GF-D8 (cell line): ENCODE measurements around the gene SEMA5A.

ENCODE experiments used
- DNase-seq: peaks from one replicate; lab custom pipeline; 2025; lab: John Stamatoyannopoulos, UW

Gene SEMA5A

DNA sequence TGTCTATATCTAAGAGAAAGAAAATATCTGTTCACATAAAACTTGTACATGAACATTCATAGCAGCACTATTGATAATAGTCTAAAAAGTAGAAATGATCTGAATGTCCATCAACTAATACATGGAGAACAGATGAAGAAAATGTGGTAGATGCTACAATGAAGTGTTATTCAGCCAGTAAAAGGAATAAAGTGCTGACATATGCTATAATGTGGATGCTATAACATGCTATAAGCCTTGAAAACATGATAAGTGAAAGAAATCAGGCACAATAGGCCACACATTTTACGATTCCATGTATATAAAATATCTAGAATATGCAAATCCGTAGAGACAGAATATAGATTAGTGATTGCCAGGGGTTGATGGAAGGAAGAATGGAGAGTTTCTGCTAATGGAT, 146.8 kb downstream of the SEMA5A start:
- DNase-seq = no peak

DNA sequence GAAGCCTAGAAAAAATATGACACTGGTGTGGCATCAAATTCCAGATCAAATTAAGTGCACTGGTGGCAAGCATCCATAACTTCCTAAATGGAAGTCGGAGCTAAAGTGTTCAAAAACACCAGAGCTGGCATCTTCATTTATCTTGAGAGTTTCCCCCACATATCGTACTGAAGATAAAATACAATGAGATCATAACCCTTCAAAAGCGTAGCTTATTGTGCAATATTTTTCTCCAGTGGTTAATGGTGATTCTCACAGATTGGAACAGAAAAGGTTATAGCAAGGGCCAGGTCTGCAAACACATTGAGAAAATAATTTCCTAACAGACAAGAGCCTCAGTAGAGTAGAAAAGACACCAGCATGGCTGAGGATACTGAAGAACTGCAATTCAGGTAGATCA, 147.6 kb downstream of the SEMA5A start:
- DNase-seq = no peak

DNA sequence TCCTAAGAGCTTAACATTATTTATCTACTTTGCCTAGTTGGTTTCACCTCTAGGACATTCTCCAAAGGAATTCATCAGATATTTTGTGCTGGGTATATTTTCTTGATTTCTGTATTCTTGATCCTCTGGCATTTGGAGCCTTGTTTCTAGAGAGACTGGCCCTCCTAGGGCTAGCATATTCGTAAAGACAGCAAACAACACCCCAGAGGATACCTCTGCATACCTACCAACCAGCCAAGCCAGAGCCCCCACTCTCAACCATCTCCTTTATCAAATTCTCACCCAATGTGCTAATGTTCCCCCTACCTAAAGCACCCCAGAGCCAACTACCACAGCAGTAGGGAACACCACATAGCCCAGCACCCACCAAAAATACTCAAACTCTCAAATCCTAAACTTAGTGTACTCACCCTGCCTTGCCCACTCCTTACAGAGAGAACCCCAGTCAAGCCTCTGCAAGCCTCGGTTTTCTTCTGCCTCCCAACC, 149.5 kb downstream of the SEMA5A start:
- no peak for DNase-seq

DNA sequence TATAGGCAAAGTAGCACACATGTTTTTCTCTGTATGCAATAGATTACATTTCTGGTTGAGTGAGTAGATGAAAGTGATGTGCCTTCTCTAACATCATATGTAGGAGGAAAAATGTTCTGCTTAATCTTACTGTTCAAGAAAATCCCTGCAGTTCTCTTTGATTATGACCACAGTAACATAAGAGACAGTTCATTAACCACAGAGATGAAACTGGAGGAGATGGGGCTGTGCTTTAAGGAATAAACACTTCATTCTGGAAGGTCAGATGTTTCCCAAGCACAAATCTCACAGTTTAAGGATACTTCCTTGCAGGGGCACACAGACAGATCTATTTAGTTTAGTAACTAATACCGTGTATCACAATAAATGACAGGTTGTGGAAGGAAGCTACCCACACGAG, 150.2 kb downstream of the SEMA5A start:
- no peak for DNase-seq

DNA sequence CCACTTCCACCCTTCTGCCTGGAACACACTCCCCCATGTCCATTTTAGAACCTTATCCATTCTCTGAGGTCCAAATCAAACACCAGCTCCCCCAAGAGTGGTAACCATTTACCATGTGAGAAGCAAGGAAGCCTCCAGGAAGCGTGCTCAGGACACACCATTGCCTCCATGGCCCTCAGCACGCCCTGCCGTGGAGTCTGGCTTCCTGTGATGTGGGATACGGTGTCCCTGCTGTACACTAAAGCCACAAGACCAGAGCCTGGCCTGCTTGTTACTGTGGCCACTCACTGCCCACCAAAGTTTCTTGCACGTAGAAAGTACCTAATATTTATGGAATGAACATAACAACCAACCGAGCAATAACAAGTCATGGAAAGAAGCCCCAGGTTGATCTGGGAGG, 151.7 kb downstream of the SEMA5A start:
- DNase-seq = no peak

DNA sequence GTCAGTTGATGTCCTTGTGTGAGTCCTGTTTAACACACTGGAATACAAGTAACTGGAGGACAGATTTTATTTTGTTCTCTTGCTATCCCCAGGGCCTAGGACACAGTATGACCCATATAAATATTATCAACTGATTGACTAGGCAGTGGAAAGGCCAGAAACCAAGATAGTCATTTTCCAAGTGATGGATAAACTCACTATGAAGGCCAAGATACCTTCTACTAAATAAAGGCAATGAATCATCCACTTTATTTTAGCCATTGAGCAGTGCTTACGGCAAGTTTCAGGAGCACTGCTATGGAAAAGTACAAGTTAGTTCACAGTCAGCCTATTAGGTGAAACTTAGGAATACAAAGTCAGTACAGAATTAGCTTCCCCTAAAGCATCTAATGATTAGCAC, 153.2 kb downstream of the SEMA5A start:
- no peak for DNase-seq

DNA sequence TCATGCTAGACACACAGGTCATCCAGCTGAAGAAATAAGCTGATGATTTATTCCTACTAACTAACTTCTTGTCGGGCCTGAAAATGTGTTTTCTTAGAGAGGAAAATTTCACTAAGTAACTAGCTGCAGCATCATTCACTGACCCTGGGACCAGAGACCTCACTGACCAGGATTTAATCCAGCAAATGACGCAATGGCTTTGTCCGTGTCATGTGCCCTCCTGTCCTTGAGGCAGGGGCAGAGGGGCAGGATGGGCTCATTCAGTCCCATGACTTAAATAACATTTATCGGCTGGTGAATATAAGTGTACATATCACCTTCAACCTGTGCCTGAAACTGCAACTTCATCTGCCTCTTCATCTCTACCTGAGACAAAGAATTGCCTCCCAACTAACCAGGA, 154.8 kb downstream of the SEMA5A start:
- DNase-seq = no peak

DNA sequence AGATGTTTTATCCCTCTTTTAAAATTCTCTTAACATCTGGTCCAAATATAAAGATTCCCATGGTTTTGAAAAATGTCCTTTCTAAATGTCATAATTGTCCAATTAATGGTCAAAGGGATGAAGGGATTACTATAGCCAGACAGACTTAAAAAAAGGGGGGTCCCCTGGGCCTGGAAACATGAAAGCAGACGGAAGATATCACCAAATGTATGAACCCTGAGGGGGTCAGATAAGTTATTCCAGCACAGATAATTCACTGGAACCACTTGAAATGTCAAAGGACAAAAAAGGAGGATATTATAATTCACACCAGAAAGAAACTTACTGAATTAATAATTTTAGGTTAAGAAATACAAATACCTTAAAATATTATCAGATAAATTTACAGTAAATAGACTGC, 155.8 kb downstream of the SEMA5A start:
- DNase-seq = no peak

DNA sequence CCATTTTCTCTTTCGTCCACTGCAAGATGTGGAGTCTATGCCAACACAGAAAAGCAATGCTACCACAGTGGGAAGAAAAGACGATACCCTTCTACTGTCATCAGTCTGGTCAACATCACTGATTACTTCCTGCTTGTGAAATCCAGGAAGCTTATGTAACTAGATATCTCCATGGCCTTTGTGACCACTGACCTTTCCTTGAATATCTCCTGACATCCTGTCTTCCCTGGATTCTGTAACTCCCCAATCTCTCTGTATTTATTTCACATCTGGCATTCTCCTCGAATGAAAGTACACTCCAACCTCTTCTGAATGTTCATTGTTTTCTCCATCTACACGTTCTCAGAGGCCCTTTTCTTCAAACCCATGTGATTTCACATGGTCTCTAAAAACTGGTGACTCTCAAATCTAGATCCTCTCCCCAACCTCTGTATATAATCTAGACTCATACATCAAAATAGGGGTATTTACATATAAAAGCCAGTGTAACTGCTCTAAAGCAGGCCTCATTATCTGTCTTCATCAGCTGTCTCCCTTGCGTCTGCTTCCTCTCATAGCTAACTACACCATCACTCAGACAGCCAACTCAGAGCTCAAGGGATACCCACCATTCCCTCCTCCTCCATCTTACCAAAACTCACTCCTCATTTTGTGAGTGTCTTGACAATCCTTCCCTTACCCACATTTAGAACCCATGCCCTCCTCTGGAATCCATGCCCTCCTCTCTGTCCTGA, 156.8 kb downstream of the SEMA5A start:
- no peak for DNase-seq

DNA sequence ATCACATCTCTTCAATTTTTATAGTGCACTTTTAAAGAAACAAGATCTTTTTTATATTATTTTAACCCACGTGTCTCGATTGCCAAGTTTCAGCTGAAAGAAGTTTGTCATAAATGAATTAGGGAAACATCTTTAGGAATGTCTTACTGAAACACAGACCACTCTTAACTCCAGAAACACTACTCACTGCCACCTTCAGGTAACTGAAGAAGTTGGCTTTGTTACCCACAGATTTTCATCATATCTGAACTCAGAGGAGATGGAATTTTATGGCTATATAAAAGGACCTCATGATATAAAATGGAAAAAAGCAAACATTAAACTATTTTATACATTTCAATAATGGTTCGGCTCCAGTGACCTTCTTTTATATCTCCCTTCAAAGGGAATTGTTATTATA, 158.0 kb downstream of the SEMA5A start:
- DNase-seq = no peak

DNA sequence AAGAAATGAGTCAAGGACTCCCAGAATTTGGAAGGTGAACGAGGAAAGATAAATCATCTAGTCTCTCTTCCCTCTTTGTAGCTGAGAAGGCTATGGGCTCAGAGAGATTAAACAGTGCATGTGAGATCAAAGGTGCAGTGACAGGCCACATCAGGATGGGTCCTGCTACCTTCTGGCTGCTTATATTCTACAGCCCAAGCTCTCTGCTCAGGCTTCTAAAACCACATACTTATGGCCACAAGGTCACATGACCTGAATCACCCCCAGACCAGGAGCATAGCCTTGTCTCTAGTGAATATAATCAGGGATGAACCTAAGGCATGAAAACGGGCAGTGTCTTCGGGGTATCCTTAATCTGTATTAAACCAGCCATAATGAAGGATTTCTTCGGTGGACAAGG, 158.9 kb downstream of the SEMA5A start:
- no peak for DNase-seq

DNA sequence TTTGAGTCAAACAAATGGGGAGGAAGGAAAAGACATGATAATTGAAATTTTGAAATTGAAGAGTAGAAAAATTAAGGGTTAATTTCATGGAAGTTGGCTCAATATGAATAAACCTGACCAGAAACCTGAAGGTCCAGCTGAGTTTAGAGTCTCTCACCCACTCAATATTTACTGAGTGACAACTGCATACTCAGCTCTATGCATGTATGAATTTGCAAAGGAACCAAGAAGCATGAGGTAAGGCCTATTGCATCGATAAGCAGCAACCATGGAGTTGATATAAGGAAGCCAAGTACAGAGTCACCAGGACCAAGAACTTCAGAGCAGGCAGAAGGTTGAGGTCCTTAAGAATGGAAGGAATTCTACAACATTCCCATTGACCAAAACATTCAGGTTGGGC, 163.4 kb downstream of the SEMA5A start:
- DNase-seq = no peak

DNA sequence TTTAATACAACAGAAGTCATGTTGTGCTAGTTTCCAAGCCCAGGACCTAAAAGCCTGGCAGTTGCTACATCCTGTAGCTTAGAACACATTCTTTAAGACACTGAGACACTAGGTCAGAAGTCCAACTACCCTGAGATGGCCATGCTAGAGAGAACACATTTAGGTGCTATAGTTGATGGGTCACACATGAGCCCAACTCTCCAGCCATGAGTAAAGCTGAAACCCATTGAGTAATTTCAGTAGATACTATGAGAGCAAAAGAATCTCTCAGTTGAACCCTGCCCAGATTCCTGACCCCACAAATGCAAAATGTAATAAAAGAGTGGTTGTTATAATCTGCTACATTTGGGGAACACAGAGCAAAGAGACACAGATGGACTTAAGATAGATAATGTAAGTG, 164.4 kb downstream of the SEMA5A start:
- no peak for DNase-seq

DNA sequence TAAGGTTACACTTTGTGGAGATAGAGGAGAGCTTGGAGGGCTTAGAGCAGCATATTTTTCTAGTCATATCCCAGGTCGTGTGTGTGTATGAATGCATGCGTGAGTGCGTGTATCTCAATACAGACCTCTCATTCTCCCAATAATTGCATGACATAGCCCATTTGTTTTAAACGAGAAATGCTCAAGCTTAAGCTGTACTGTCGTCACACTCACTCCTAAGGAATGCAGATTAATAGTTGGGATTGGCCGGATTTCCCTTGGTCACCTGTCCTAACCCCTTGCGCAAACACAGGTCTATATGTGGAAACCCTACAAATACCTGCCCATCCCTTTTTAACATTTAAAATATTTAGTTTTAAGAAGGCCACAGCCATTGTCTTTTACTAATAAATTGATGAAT, 165.8 kb downstream of the SEMA5A start:
- no peak for DNase-seq

DNA sequence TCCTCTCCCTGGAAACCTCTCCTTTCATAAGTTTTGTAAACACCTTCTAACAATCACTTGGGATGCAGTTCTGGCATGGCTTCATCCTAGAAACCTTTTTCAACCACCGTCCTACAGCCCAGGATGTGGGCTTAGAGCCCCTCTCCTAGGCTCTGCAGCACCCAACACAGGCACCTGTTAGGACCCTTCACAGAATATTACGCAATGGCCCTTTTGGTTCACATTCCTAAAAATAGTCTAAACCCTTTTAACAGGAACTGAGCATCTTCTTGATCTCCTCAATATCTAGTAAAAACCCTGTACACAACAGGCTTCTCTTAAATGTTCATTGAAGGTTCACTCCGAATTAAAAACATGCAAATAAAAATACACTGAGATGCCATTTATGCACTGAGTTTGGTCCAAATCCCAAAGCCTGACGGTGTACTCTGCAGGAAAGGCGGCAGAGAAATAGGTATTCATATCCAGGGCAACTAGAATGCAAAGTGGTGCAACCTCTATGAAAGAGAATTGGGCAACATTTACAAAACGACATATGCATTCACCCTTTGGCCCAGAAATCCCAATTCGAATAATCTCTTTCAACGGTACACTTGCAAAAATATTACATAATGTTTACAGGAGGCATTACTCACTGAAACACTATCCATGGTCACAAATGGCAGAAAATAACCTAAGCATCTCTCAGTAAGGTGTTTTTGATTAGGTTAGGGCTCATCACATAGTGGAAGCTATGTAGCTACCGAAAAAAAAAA, 169.3 kb downstream of the SEMA5A start:
- no peak for DNase-seq

DNA sequence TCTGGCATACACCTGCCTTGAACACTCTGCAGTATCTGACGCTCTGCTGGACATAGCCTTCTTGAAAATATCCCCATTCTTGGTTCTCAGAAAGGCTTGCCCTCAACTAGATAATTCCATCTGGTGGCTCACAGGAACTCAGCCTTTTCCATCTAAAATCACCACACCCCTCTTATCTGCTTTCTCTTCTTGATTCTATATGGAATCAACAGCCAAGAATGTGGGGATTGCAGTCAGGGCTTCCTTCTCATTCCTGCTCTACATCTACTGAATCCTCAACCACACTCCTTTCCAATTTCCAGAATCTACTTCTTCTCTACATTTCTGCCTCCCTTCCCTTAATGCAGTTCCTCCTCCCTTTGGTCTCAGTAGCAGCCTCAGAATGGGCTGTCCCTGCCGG, 170.1 kb downstream of the SEMA5A start:
- no peak for DNase-seq

DNA sequence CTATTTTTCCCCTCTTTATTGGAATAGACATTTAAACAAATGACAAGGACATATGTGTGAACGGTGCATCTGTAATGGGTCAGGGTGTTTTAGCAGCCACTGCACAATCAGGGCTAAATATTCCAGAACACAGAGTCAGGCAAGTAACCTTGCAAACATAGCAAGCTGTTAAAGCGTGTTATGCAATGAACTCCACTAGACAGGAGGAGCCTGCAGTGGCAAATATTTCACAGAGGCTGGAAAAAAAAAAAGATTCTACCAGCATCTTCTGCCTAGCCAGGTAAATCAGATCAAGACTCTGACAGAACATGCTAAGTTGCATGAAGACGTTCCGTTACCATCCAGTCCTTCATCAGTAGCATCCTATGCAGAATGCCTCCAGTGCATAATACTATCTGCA, 171.8 kb downstream of the SEMA5A start:
- DNase-seq = no peak

DNA sequence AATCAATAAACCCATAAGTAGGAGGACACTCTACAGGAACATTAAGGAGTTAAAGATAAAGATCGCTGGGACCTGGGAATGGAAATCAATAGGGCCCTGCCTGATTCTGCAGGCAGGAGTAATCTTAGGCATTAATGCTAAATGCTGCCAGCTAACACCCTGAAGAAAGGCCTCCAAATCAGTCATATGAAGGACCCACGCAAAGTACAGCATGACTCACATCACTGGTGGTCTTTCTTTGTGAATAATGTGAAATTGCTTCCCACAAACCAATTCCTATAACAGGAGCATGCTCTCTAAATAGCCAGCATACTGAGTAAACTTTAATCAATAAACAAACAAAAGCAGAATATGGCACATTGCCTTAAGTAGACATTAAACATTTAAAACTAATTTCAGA, 172.3 kb downstream of the SEMA5A start:
- DNase-seq = no peak

DNA sequence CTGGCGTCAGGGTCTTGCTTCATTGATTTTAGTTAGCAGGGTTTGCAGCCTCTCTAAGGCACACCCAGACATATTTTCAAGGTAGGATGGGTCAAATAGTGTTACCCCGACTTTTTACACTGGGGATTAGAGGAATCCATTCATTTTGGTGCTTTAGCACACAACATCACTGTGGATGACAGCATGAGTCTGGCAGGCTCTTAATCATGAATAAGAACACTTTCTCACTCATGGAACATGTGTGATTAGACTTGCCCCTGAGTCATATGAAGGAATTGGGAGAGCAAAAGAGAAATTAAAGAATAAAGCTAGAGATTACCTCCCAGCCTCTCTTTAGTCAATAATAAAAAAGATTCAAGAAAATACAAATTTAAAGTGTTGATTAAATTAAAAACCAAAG, 175.6 kb downstream of the SEMA5A start:
- no peak for DNase-seq

DNA sequence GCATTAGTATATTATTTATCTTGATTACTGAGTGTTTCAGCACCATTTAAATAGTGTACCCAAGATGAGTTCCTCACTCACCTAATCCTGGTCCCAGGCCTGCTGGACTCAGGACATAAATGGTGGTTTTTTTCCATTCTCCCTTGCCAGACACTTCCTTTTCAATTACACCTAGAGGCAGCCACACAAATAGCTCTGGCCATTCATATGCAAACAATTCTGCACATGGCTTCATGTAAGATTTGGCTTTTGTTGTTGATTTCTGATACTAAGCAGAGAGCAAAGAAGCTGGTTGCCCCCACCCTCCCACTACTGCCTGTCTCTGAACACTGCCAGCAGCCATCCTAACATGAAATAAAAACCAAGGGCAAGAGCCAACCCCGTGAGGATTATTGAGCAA, 180.4 kb downstream of the SEMA5A start:
- DNase-seq = no peak

DNA sequence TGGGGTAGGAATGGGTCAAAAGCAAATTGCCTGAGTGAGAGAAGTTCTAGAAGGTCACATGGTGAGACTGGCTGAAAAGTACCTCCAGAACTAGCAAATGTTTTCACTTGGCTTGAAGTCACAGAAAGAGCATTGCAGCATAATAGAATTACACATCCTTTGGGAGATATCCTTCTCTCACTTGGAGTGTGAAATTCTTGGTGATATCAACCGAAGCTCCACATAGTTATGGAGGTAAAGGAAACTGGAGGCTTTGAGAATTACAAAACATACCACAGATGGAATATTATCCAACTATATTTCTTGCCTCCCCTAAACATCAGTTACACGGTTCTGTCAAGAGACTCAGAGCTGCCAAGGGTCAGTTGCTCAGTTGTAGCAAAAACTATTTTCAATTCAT, 182.4 kb downstream of the SEMA5A start:
- no peak for DNase-seq

DNA sequence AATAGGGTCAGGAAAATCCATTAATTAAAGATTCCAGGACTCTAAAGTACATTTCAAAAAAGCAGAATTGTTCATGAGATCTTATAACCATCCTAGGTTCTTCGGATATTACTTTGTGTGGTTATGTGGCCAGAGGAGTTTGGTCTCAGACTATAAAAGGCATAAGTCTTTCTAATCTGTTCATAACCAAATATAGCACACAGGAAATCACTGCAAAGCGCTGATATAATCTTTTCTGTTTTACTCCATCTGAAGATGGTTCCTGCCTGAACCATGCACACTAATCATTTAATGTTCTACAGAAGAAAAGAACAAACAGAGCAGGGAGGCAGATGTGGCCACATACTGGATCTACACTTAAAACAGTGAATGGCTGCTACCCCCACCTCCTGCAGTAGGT, 182.8 kb downstream of the SEMA5A start:
- DNase-seq = no peak

DNA sequence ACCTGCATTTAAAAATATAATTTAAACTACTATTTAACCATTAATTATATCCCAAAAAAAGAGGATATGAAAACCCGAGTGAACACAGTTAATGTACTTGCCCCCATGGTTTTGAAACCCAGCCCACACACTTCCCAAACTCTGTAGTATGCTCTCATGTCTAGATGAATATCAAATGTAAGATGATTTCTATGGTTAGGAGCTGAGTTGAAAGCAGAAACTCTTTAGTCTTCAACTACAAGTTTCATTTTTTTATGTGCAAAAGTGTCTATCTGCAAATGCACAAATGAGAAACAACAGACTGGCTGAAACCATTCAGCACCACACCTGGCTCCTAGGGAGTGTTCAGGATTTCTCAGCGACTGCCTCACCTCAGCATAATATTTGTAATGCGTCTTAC, 183.3 kb downstream of the SEMA5A start:
- DNase-seq = no peak

DNA sequence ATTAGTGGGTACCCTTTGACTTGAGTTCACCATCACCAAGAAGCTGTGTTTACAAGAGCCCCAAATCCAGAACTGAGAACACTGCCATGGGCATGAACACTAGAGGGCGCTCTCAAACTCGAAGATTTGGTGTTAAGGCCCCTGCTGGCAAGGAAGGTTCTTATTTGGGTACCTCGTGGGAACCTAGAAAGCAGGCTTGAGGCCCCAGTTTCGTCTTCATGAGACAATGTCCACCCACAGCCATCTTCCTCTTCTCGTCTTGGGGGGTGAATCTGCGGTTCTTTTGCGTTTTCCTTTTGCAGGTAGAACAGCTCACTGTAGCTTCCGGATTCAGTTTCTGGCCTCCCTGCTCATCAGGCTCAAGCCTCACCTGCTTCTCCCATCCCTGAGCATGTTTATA, 184.0 kb downstream of the SEMA5A start:
- DNase-seq = no peak
